Epithelial cell of proximal tubule (primary cell): Measurements from ENCODE around the gene CCNDBP1. TPM values are rescaled to one million over a fixed set of nuclear protein-coding genes. Genes with fewer than 3 reads are reported as not detected.
"Not testable (repeated sequence)": the region's sequence is repeated elsewhere in the genome, so short reads cannot be mapped to it uniquely, and the experiment has no call there.

ENCODE experiments used
- DNase-seq: peaks from one replicate; pipeline ENCODE4 v3.0.0-alpha.2; 2011; ENCODE audit warnings: low read depth
- H3K4me3 ChIP-seq: 2 replicates; pipeline ENCODE4 v1.5.1; 2011; ENCODE audit warnings: low read depth, mild to moderate bottlenecking, low read length
- CTCF ChIP-seq: conservative IDR thresholded peaks from 2 replicates; pipeline ENCODE4 v1.5.1; 2012; ENCODE audit warnings: low read depth, mild to moderate bottlenecking, low read length
- total RNA-seq: library from RNA; depleted of rRNA; stranded (reverse); fragments of >200 nt; gene quantifications from 2 replicates; pipeline ENCODE4 v1.2.3, GENCODE V29; 2015

The CCNDBP1 gene
- total RNA-seq, 1 donor from 2014 or later: 39.8 TPM

- no peak for DNase-seq
- TF ChIP-seq CTCF: peak; percentile 25
- no peak overlapping the region for H3K4me3 ChIP-seq
Measured at GRCh38 chr15:43218908-43219706, 33.9 kb downstream of the CCNDBP1 start.

GRCh38 chr15:43219929-43220928 is 35.0 kb downstream of the CCNDBP1 start:
- no peak for DNase-seq
- H3K4me3 ChIP-seq: no peak overlapping the region
- no peak for TF ChIP-seq CTCF

- DNase-seq: no peak
- H3K4me3 ChIP-seq: no peak within 1 kb of the TSS
- TF ChIP-seq CTCF: no peak
Measured at GRCh38 chr15:43220991-43221403, 35.8 kb downstream of the CCNDBP1 start, which contains the start of gene EPB42. EPB42 (minus strand) TSS chr15:43221018; CDS start chr15:43220825, 193 bp downstream.

GRCh38 chr15:43221422-43221821 is 36.2 kb downstream of the CCNDBP1 start:
- no peak for DNase-seq
- no peak overlapping the region for H3K4me3 ChIP-seq
- TF ChIP-seq CTCF: no peak

- DNase-seq: no peak
- H3K4me3 ChIP-seq: no peak overlapping the region
- TF ChIP-seq CTCF: peak; percentile 93
Measured at GRCh38 chr15:43225201-43225949, 40.2 kb downstream of the CCNDBP1 start.

DNA sequence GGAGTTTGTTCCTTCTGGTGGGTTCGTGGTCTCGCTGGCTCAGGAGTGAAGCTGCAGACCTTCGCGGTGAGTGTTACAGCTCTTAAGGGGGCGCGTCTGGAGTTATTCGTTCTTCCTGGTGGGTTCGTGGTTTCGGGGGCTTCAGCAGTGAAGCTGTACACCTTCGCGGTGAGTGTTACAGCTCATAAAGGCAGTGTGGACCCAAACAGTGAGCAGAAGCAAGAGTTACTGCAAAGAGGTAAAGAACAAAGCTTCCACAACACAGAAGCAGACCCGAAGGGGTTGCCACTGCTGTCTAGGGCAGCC is 40.7 kb downstream of the CCNDBP1 start:
- not testable (repeated sequence) for DNase-seq, H3K4me3 ChIP-seq
